Fibroblast of upper back skin (primary cell): ENCODE measurements around the gene KRT33A.
"Not testable (repeated sequence)": the region's sequence is repeated elsewhere in the genome, so short reads cannot be mapped to it uniquely, and the experiment has no call there.

Experiments used
- DNase-seq: peaks from one replicate; pipeline ENCODE4 v3.0.0-alpha.2; 2013

The KRT33A gene

GRCh38 chr17:41360296-41360995, 9.8 kb upstream of the KRT33A start:
- DNase-seq: peak; percentile 65

DNA sequence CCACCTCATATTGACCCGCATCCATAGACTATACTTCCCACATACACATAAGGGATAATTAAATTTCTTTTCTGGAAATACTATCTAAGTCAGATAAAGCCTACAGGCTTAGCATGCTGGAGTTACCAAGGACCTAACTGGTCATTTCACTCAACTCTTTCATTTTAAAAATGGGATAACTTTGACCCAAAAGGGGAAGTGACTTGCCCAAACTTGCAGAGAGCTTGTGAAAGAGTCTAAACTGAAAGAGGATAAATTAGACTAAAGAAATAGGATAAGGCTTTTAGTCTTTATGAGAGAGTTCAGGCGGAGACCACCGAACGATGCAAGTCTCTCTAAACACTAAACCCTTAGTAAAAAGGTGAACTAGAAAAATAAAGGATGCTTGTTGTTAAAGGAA, 3.9 kb upstream of the KRT33A start:
- DNase-seq: no peak

GRCh38 chr17:41352597-41353366, 2.2 kb upstream of the KRT33A start:
- DNase-seq: no peak

DNA sequence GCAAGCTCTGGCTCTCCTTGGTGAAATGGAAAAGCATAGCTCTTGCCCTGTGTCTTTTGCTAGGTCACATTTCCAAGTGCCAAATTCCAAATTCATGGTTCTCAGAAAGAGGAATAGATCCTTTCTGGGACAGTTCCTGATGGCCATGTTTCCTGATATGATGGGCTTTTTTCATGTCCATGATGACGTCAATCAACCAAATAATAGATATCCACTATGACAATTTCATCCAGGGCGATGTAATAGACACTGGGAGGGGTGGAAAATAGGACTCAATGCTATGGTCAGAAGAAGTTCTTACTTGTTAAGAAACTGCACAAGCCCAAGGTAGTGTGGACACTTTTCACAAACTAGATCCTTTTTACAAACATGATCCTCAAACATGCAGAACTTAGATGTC, 549 bp upstream of the KRT33A start:
- no peak for DNase-seq

- no peak for DNase-seq
Measured at GRCh38 chr17:41347869-41348760, 2.5 kb downstream of the KRT33A start.

GRCh38 chr17:41346421-41346820, 4.2 kb downstream of the KRT33A start:
- DNase-seq: not testable (repeated sequence)

GRCh38 chr17:41345992-41346391, 4.6 kb downstream of the KRT33A start:
- DNase-seq: no peak

DNA sequence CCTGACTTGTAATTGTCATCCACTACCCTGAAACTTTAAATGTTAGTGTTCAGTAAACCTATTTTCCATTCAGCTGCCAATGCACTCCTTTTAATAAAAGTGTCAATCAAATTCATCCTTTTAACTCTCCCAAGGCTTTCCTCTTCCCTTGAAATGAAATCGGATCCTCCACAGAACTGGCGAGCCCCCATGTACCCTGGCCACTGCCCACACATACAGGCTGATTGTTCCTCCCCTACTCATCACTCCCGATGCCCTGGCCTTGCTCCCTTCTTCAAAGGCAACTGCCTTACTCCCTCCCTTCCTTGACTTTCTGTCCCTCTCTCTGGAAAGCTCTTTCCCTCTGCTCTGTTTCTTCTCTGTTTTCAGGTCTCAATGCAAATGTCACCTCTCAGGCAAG, 7.6 kb downstream of the KRT33A start:
- DNase-seq: no peak

DNA sequence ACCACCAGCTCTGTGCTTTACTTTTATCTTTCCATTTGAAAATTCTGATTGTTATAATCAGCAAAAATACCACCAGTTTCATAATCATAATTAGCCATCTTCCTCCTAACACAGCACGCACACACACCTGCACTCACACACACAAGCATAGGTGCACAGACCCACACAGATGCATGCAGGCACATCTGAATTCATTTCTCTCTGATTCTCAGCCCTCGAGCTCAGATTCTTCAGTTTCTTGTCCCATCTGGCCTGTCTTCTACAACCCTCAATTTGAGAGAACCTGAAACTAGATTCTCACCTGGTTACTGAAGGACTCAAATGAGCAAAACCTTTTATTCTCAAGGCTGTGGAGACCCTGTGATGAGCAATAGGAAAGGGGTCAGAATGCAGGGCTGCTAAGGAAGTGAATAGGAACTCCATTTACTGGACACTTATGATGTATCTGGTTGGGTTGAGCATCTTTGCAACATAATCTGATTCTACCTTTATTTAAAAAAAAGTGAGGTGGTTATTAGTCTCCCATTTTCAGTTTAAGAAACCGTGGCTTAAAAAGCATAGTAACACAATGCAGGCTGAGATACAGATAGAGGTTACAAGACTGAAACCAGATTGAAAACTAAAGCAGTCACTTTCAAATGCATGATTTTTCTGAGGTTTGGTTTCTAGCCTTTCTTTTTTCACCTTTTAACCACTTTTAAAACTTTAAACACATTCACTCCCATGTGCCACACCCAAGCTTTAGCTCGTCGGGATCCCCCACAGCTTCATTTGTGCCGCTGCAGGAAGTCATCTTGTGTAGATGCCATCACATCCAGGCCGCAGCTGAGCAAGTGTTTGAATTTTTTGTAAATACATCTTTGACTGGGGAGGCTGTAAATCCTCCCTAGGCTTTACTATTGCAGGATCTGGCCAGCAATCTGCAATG, 9.4 kb downstream of the KRT33A start:
- DNase-seq: no peak

DNA sequence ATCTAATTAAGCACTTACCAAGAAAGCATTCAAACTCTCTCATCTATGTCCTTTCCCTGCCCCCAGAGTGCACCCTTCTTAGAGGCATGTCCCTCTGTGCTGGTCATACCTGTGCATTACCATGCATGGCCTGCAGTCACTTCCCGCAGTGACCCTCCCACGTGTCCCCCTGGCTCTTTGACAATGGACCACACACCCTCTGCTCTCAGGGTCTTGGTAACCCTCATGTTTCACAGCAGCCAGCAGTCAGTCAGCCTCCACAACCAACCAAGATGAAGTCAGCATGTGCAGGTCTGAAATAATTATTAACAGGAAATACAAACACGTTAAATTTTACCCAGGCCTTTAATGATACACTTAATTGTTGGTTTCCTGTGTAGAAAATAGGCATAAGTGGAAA, 10.1 kb downstream of the KRT33A start:
- no peak for DNase-seq

DNA sequence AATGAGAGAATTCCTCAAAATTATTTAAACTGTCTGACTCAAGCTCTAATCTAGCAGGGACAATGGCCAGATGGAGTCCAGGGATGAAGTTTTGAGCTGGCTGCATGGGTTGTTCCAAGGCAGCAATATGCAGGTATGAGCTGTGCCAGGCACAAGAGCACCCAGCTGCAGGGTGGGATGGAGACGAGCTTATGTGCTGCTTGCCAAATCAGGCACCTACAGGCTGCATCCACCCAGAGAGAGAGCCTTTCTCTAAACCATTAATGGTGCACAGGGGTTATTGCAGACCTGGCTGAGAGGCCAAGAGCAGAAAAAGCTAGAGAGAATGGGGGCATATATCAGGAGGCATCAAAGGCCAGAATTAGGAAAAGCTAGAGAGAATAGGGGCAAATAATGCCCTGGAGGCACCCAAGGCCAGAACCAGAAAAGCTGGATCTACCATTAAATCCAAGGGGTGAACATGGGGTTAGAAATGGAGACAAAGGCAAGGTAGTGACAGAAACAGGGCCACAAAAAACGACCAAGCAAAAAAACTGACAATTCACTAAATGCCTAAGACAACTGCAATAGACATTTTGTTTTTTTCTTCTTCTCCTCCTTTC, 11.0 kb downstream of the KRT33A start:
- DNase-seq: no peak

DNA sequence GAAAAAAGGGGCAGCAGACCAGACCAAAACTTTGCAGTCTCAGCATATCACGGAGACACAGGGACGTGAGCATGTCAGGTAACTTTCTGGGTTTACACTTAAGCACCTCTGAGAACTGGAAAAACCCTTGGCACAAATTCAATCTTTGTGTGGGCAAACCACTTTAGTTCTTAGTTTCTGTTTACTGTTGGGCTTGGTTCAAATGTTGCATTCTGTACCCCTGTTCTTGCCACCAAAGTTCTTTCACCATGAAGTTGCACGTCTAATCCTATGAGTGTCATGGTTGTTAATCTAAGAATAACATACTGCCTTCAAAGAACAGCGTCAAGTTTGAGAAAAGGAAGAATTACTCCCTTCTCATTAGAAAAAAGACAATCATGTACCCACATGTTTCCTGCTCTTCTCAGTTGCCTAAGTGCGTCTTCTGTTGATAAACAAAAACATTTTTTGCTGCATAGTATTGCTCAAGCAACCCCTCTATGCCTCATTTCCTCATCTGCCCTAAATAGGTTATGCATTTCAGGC, 11.6 kb downstream of the KRT33A start:
- no peak for DNase-seq

GRCh38 chr17:41335747-41336146, 14.9 kb downstream of the KRT33A start:
- no peak for DNase-seq

DNA sequence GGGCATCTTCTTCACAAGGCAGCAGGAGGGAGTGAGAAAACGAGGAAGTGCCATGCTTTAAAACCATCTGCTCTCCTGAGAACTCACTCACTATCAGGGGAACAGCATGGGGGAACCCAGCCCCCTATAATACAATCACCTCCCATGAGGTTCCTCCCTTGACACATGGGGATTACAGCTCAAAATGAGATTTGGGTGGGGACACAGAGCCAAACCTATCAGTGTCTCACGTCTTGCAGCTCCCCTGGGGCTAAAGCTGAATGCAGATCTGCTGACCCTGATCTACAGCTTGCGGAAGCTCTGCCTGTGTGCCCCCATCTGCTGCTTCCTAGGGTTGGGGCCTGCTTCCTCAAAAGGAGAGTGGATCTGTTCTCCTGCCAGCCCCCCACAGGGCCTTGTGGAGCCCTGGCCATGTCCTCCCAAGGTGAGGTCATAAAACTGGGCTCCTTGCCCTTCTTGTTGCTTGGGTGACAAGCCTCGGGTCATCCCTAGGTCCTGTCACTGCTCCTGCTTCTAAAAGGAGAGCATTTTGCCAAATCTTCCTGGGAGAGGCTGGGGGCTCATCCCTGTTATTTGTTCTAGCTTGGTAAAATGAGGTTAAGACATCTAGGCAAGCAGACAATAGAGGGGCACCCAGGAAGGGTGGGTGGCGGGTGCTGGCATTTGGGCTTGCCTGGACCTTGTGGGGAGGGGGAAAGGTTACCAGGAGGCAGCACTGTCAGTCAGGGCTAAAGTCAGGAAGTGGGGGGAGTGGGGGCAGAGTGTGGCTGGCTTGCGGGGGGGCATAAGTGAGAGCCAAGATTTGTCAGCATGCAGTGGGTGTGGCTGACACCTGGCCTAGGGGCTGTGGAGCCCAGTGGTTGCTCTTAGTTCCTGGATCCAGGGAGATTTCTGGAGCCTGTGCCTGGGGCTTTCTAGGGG, 16.0 kb downstream of the KRT33A start:
- no peak for DNase-seq

DNA sequence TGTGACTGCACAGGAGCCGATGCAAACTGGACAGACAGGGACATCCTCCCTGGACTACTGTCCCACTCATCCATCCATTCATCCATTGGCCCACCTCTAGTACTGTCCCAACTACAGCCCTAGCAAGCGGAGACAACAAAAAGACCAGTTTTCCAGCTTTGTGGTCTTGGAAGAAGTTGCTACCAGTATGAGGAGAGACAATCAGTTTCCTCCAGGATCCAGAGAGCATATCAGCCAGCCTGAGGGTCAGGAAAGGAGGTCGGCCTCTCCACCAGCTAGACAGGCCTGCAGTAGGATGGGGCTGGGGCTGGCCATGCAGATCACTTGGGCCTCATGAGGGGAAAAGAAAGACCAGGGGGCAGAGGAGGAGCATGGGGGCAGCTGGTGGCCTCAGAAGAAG, 16.8 kb downstream of the KRT33A start:
- no peak for DNase-seq

DNA sequence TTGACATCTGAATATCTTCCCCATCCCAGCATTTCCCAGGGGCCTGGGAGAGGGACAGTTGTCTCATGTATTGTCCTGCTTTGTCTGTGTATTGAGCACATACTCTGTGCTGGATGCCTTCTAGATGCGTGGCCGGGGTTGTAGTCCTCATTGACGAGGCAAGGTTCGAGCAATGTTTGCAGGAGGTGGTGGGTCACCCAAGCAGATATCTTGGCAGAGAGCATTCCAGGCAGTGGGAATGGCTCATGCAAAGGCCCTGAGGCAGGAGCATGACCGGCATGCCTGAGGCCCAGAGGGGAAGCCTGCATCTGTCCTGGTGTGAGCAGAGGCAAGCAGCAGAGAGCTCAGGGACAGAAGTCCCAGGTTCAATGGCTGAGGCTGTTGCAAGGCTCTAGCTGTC, 17.5 kb downstream of the KRT33A start:
- DNase-seq: no peak

DNA sequence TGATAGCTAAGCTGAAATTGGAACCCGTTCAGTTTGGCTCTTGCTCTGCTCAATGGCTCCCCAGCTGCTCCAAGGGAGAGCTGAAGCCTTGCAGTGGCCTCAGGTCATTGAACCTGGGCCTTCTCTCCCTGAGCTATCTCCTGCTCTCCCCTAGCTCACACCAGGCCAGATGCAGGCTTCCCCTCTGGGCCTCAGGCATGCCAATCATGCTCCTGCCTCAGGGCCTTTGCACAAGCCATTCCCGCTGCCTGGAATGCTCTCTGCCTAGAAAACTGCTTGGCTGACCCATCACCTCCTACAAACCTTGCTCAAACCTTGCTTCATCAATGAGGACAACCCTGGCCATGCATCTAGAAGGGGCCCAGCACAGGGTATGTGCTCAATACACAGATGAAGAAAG, 18.4 kb downstream of the KRT33A start:
- no peak for DNase-seq

GRCh38 chr17:41331606-41332005, 19.0 kb downstream of the KRT33A start:
- no peak for DNase-seq

DNA sequence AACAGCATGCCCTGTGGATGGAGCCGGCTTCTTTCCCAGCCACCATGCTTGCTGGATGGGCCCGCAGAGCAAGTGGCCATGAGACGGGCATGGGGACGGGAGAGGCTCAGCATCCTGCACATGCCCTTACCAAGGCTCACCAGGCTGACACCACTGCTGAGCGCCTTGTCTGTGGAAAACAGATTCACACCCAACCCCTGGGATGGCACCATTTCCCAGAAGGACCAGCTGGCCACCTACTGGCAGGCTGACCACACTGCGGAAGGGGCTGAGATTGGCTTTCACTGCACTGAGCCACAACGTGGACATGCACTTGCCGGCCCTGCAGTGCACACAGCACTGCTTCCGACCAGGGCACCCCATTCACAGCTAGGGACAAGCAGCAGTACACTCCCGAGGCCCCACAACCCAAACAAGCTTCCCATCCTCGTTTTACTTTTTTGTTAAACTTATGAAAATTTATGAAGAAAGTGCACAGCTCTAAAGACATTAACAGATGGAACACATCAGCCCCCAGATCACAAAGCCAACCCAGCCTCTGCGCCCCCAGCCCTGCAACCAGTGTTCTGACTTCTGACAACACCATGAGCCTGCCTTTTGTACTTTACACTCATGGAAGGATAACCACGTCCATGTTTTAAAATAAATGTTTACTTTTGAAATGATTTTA, 21.2 kb downstream of the KRT33A start:
- peak; percentile 52 for DNase-seq

DNA sequence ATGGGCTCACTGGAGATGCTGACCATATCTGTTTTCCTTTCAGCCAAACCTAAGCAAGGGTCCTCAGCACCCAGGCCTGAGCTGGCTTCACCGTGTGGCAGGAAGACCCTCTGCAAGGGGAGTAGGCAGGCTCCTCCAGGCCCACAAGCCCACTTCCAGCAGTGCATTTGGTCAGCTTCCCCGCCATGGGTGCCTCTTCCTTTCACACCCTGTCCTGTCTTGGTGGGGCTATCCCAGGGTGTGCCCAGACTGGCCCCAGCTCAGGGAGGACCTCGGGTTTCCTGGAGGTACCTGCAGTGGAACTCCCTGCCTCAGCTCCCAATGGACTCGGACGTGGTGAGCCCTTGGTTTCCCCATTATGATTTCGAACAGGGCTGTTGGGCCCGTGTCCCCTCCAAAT, 22.4 kb downstream of the KRT33A start:
- DNase-seq: no peak
